ENCODE measurements around the gene PKD2.

DNA sequence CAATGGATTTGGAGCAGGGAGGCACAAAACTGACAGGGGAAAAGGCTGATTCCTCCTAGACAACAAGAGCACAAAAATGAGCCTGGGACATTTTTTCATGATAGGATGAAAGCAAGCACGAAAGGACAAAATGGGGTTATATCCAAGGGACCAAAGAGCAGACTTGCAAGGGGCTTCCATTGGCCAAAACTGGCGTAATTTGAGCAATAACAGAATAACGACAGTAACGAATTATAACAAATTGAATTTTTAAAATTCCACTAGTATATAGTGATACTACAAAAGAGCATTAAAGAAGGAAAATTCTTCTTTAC, 21.6 kb upstream of the PKD2 start:
- TF ChIP-seq FOXM1 (IDR thresholded peaks at IDR 0.05; ENCODE audit: borderline replicate concordance) = no peak
- TF ChIP-seq SP1 (IDR thresholded peaks at IDR 0.05) = no peak
- no peak for TF ChIP-seq SUZ12 (IDR thresholded peaks at IDR 0.05)
- no peak for TF ChIP-seq FOXK2 (IDR thresholded peaks at IDR 0.05)
- no peak for TF ChIP-seq ARNT (IDR thresholded peaks at IDR 0.05)
